ENCODE results near the gene LIN7B. TPM values are rescaled to one million over a fixed set of nuclear protein-coding genes. Genes with fewer than 3 reads are reported as not detected.

LIN7B gene
- total and polyA plus RNA-seq, 2 of the 8 experiments (the other 6 are each of a cell fraction or from before 2014, with no cell fraction given), result 4.1 to 4.2 TPM

DNA sequence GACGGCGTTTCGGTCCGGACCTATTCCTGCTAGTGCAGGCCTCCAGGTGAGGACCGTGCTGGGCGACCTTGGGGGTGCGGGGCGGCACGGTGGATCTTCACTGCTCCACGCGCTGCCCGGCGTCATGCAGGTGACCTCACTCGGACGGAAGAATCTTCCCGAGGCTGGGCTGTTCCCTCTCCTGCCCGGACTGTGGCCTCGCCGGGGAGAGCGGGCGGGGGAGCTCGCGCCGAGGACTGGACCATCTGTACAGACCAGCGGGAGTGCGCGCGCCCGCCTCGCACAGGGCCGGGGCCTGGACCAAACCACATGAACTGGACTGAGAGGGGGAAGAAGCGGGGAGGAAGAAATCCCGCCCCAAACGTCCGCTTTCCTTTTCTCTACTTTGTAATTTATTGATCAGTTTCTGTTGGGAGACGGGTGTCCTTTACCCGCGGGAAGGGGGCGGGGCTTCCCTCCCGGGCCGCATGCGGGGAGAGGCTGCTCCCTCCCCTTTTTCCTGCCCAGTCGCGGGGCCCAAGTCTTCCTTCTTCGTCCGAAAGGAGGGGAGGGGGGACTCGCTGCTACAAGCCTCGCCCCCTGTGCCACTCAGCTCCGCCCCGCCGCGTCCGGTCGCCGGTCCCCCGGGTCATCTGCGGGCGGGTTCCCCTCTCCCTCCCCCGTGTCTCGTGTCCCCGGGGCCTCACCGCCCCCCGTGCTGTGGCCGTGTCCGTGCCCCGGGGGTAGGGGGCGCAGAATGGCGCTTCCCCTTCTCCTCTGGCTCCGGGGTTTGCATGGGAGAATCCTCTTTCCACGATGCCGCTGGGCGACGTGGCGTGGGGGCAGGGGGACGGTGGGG, 36.2 kb downstream of the LIN7B start (continued):
- TF ChIP-seq TBP (IDR thresholded peaks at IDR 0.05; ENCODE audit: low read depth, low read length) (no peak), NANOG (IDR thresholded peaks at IDR 0.05; ENCODE audit: insufficient read depth, low read depth, low read length, poor library complexity, severe bottlenecking) (no peak), PHF8 (conservative IDR thresholded peaks at IDR 0.05; ENCODE audit: low read depth, low read length) (0 out of 2 replicates have a peak, but pooled peaks have one; percentile 29), EP300 (IDR thresholded peaks at IDR 0.05; ENCODE audit: borderline replicate concordance in 1 of 2, low read depth in 2 of 2, low read length in 2 of 2) (peak in 1 of 2 experiments; percentile 88; a peak in 2 of 3 replicates), JUND (IDR thresholded peaks at IDR 0.05; ENCODE audit: low read length) (peak; percentile 96), SP1 (IDR thresholded peaks at IDR 0.05; ENCODE audit: low read depth, low read length) (0 out of 2 replicates have a peak, but pooled peaks have one; percentile 53), KDM4A (IDR thresholded peaks at IDR 0.05; ENCODE audit: low read depth, low read length, severe bottlenecking) (peak; percentile 80)
